ENCODE results near the gene NRDC. TPM values are rescaled to one million over a fixed set of nuclear protein-coding genes. Genes with fewer than 3 reads are reported as not detected.

Gene NRDC
- total RNA-seq, 1 experiment from 2014 or later = 182 TPM

DNA sequence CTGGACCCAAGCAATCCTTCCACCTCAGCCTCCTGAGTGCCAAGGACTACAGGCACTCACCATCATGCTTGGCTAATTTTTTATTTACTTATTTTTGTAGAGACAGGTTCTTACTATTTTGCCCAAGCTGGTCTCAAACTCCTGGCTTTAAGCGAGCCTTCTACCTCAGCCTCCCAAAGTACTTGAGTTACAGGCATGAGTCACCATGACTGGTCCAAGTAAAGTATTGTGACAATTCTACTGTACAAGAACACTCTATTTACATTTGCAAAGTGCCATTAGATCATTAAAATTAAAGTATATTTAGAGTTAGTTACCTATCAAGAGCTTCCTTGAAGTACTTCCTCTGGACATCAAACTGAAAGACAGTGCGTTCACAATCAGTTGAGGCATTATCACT lies 44.8 kb downstream of the NRDC start:
- H3K27ac ChIP-seq (ENCODE audit: low read depth, low read length) = no peak overlapping the region
- intact Hi-C loops (cut with micrococcal nuclease) = no loop called here
- H3K4me3 ChIP-seq (replicated peaks in 1 of 2; ENCODE audit: low read depth in 1 of 2, low read length in 2 of 2) = no peak overlapping the region
- POLR2A ChIA-PET = no interaction called here
- H3K36me3 ChIP-seq (ENCODE audit: control insufficient read depth in 1 of 2, insufficient read depth in 2 of 2, low read length in 2 of 2) = peaks cover 5 to 14% of the 10 kb centered on the region in 2 experiments; a peak in 3 of 4 replicates
- H3K9ac ChIP-seq (ENCODE audit: low read length) = no peak overlapping the region
- RAD21 ChIA-PET (ENCODE audit: low non-redundant PET in 1 of 2, low total read pairs in 2 of 2, uncharacterized antibody in 2 of 2, unreplicated experiment in 2 of 2) = no interaction called here
- H3K9me2 ChIP-seq (ENCODE audit: insufficient read depth) = no peaks in the 10 kb centered on the region
- BruUV-seq (replicated peaks) = no TSS peak
- H3K4me2 ChIP-seq (ENCODE audit: low read length) = no peak overlapping the region
- DNase-seq (ENCODE audit: low read depth, low spot score) = no peak
- CTCF ChIA-PET = no interaction called here
- no peak overlapping the region for H2AFZ ChIP-seq (ENCODE audit: low read depth, low read length, poor library complexity, severe bottlenecking)
- H3K79me2 ChIP-seq (ENCODE audit: insufficient read depth, low read length) = peaks cover 8% of the 10 kb centered on the region; the same call in 1 of the 2 replicates
- H3K4me1 ChIP-seq (ENCODE audit: control insufficient read depth in 1 of 2, insufficient read depth in 2 of 2, low read length in 2 of 2) = peaks cover 0 to 8% of the 10 kb centered on the region in 2 experiments; a peak in 1 of 4 replicates
- ATAC-seq = no peak
- TF ChIP-seq ZNF274 (IDR thresholded peaks at IDR 0.05; ENCODE audit: low read depth, low read length) (no peak), YY1 (IDR thresholded peaks at IDR 0.05; ENCODE audit: extremely low read depth, insufficient replicate concordance, low read depth, low read length) (no peak), RAD21 (IDR thresholded peaks at IDR 0.05; ENCODE audit: low read depth) (no peak), CBX3 (IDR thresholded peaks at IDR 0.05; ENCODE audit: low read depth) (no peak), EZH2phosphoT487 (IDR thresholded peaks at IDR 0.05; ENCODE audit: borderline replicate concordance) (no peak), POLR2A (IDR thresholded peaks at IDR 0.05; ENCODE audit: borderline replicate concordance, extremely low read depth, insufficient read depth, insufficient read length) (no peak), POLR2AphosphoS5 (IDR thresholded peaks at IDR 0.05; ENCODE audit: low read depth, low read length) (no peak), FOSL1 (IDR thresholded peaks at IDR 0.05; ENCODE audit: low read depth) (no peak), ZFX (IDR thresholded peaks at IDR 0.05) (no peak), EZH2 (IDR thresholded peaks at IDR 0.05) (no peak), JUND (IDR thresholded peaks at IDR 0.05) (no peak), TCF7L2 (IDR thresholded peaks at IDR 0.05; ENCODE audit: borderline replicate concordance, extremely low read depth, insufficient read depth, insufficient read length) (no peak), CEBPB (IDR thresholded peaks at IDR 0.05; ENCODE audit: low read depth) (no peak), EGR1 (IDR thresholded peaks at IDR 0.05; ENCODE audit: low read depth) (no peak)
- TF ChIP-seq, protein P1, sequence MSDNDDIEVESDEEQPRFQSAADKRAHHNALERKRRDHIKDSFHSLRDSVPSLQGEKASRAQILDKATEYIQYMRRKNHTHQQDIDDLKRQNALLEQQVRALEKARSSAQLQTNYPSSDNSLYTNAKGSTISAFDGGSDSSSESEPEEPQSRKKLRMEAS (IDR thresholded peaks at IDR 0.05) = no peak
- TF ChIP-seq, protein P2, sequence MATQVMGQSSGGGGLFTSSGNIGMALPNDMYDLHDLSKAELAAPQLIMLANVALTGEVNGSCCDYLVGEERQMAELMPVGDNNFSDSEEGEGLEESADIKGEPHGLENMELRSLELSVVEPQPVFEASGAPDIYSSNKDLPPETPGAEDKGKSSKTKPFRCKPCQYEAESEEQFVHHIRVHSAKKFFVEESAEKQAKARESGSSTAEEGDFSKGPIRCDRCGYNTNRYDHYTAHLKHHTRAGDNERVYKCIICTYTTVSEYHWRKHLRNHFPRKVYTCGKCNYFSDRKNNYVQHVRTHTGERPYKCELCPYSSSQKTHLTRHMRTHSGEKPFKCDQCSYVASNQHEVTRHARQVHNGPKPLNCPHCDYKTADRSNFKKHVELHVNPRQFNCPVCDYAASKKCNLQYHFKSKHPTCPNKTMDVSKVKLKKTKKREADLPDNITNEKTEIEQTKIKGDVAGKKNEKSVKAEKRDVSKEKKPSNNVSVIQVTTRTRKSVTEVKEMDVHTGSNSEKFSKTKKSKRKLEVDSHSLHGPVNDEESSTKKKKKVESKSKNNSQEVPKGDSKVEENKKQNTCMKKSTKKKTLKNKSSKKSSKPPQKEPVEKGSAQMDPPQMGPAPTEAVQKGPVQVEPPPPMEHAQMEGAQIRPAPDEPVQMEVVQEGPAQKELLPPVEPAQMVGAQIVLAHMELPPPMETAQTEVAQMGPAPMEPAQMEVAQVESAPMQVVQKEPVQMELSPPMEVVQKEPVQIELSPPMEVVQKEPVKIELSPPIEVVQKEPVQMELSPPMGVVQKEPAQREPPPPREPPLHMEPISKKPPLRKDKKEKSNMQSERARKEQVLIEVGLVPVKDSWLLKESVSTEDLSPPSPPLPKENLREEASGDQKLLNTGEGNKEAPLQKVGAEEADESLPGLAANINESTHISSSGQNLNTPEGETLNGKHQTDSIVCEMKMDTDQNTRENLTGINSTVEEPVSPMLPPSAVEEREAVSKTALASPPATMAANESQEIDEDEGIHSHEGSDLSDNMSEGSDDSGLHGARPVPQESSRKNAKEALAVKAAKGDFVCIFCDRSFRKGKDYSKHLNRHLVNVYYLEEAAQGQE (IDR thresholded peaks at IDR 0.05; ENCODE audit: low read depth) = no peak
- TF ChIP-seq, protein P3, sequence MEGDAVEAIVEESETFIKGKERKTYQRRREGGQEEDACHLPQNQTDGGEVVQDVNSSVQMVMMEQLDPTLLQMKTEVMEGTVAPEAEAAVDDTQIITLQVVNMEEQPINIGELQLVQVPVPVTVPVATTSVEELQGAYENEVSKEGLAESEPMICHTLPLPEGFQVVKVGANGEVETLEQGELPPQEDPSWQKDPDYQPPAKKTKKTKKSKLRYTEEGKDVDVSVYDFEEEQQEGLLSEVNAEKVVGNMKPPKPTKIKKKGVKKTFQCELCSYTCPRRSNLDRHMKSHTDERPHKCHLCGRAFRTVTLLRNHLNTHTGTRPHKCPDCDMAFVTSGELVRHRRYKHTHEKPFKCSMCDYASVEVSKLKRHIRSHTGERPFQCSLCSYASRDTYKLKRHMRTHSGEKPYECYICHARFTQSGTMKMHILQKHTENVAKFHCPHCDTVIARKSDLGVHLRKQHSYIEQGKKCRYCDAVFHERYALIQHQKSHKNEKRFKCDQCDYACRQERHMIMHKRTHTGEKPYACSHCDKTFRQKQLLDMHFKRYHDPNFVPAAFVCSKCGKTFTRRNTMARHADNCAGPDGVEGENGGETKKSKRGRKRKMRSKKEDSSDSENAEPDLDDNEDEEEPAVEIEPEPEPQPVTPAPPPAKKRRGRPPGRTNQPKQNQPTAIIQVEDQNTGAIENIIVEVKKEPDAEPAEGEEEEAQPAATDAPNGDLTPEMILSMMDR (IDR thresholded peaks at IDR 0.05 in 2 of 3, conservative IDR thresholded peaks at IDR 0.05 in 1 of 3; ENCODE audit: borderline replicate concordance in 1 of 3, insufficient read depth in 1 of 3, low read depth in 2 of 3, low read length in 2 of 3) = no peak
- H4K20me1 ChIP-seq (ENCODE audit: insufficient read depth) = 0 out of 2 replicates have a peak, but pooled peaks cover 3% of the 10 kb centered on the region
- H3K27me3 ChIP-seq (ENCODE audit: insufficient read depth, low read length) = no peaks in the 10 kb centered on the region
- no peaks in the 10 kb centered on the region for H3K9me3 ChIP-seq (ENCODE audit: control insufficient read depth in 1 of 2, insufficient read depth in 1 of 2, low read depth in 1 of 2, low read length in 2 of 2)
